ENCODE results near the gene ZBTB7C.

- TF ChIP-seq CTCF (conservative IDR thresholded peaks at IDR 0.05; ENCODE audit: low read depth, low read length) (no peak), EZH2 (IDR thresholded peaks at IDR 0.05; ENCODE audit: borderline replicate concordance, low read depth, low read length, poor library complexity, severe bottlenecking) (no peak)
Measured at GRCh38 chr18:48006415-48007175, 402.6 kb downstream of the ZBTB7C start.
